ENCODE data around the gene DDI1.

DDI1 gene

DNA sequence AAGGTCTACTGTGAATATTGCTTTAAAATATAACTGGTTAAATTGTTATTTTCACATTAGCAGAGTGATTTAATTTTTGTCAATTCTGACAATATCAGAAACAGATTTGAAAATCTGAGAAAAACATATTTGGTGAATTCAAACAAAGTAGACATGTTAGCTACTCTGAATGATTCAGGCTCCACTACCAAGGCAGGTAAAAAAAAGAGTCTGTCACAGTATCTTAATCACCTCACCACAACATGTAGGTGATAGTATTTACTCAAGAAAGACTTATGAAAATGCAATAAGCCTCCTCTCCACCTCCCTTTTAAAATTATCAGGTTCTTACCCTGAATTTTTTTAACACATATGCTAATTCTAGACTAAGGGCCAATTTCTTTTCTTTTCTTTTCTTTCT lies 42.6 kb downstream of the DDI1 start:
- TF ChIP-seq ZFX (IDR thresholded peaks at IDR 0.05), result no peak
- TF ChIP-seq, protein P1, sequence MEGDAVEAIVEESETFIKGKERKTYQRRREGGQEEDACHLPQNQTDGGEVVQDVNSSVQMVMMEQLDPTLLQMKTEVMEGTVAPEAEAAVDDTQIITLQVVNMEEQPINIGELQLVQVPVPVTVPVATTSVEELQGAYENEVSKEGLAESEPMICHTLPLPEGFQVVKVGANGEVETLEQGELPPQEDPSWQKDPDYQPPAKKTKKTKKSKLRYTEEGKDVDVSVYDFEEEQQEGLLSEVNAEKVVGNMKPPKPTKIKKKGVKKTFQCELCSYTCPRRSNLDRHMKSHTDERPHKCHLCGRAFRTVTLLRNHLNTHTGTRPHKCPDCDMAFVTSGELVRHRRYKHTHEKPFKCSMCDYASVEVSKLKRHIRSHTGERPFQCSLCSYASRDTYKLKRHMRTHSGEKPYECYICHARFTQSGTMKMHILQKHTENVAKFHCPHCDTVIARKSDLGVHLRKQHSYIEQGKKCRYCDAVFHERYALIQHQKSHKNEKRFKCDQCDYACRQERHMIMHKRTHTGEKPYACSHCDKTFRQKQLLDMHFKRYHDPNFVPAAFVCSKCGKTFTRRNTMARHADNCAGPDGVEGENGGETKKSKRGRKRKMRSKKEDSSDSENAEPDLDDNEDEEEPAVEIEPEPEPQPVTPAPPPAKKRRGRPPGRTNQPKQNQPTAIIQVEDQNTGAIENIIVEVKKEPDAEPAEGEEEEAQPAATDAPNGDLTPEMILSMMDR (conservative IDR thresholded peaks at IDR 0.05), result no peak
- no peak overlapping the region for H3K27ac ChIP-seq

DNA sequence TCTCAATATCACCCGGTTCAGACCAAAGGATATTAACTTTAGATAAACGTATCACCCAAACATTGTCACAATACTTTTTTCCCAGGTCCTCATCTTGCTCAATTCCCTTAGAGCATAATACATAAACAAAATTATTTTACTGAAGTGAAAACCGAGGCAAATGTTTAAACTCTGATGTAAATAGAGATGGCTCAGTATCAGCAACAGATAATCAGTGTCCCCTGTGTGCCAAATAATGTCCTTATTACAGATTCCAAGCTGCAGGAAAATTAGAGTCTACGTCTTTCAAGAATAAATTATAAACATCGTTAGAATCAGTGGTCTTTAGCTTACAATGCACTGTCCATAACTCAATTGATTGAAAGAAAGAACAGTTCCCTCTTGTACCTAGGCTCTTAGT lies 50.2 kb downstream of the DDI1 start:
- TF ChIP-seq, protein P1 (conservative IDR thresholded peaks at IDR 0.05), result no peak
- no peak for TF ChIP-seq ZFX (IDR thresholded peaks at IDR 0.05)
- H3K27ac ChIP-seq, result no peak overlapping the region
